ENCODE data around the gene C19orf81. TPM values are rescaled to one million over a fixed set of nuclear protein-coding genes. Genes with fewer than 3 reads are reported as not detected.
A peak's percentile ranks its signal among the peaks of the same experiment; 100 is the strongest.

The C19orf81 gene
- total and polyA plus RNA-seq, 2 of the 4 experiments (the other 2 are of a cell fraction), result 0.31 TPM; not detected in 1

DNA sequence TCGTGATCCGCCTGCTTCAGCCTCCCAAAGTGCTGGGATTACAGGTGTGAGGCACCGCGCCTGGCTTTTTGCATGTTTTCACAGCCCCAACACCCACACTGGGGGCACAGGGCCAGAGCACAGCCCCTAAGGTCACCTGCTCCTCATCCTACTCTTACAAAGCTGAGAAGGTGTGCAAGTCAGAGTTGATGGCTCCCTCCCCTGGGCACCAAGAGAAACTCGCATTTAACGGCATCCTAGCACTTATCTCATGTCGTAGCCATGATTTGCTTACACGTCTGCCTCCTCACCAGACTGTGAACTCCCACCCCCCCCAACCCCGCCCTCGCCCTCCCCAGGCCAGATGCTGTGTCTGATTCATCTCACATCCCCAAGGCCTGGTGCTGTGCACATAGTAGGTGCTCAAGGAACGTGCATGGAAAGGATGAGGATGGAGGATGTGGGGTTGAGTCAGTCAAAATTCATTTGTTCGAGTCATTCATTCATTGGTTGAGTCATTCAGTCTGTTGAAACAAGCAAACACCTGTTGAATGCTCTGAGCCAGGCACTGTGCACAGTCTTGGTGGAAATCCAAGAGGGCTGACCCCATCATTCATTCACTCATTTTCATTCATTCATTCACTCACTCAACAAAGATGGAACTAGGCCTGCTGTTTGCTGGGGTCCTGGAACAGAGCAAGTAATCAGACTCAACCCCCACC, 59.1 kb downstream of the C19orf81 start:
- no CpG with 5 or more reads among the region's 12 CpGs for WGBS, 2 experiments (ENCODE audit: extremely low coverage in 2 of 2, insufficient read length in 1 of 2)
- ChIA-PET POLR2A (ENCODE audit: unreplicated experiment) (no interaction called here), CTCF (no interaction called here)
- Histone ChIP-seq H2BK15ac (ENCODE audit: low read depth, low read length) (no peak overlapping the region), H3K9ac (ENCODE audit: low read depth, low read length) (no peak overlapping the region), H3K4me1 (ENCODE audit: control insufficient read depth, insufficient read depth, low read length) (no peaks in the 10 kb centered on the region), H3K79me1 (ENCODE audit: low read depth in 1 of 2, low read length in 2 of 2) (no peaks in the 10 kb centered on the region), H2BK5ac (ENCODE audit: low read depth, low read length, poor library complexity, severe bottlenecking) (no peak overlapping the region), H3K18ac (ENCODE audit: low read depth, low read length) (no peak overlapping the region), H3K9me1 (ENCODE audit: insufficient read depth, low read length) (no peaks in the 10 kb centered on the region), H2AK5ac (ENCODE audit: low read depth, low read length) (no peak overlapping the region), H3K36me3 (ENCODE audit: control insufficient read depth, insufficient read depth, low read length) (peaks cover 4% of the 10 kb centered on the region), H3K56ac (ENCODE audit: extremely low read depth, insufficient read depth, low read length) (no peak overlapping the region), H2BK20ac (ENCODE audit: low read depth, low read length) (no peak overlapping the region), H3K27me3 (ENCODE audit: control insufficient read depth, insufficient read depth, low read length) (no peaks in the 10 kb centered on the region), H3K4me3 (ENCODE audit: insufficient read depth, low read depth, low read length) (no peak overlapping the region), H3K14ac (replicated peaks; ENCODE audit: low read depth, low read length) (no peak overlapping the region), H3K4ac (ENCODE audit: low read depth, low read length) (no peak overlapping the region), H3K27ac (ENCODE audit: insufficient read depth, low read length) (no peak overlapping the region), H3K4me2 (ENCODE audit: low read depth, low read length) (no peak overlapping the region), H2AFZ (replicated peaks; ENCODE audit: low read length, poor library complexity) (no peak overlapping the region), H4K20me1 (ENCODE audit: insufficient read depth, low read length) (no peaks in the 10 kb centered on the region), H2AK9ac (replicated peaks; ENCODE audit: low read depth, low read length, poor library complexity) (no peak overlapping the region), H4K8ac (ENCODE audit: low read depth in 2 of 2, low read length in 2 of 2) (no peak overlapping the region), H4K5ac (ENCODE audit: low read depth, low read length) (no peak overlapping the region), H2BK120ac (ENCODE audit: low read depth, low read length) (no peak overlapping the region), H4K91ac (ENCODE audit: insufficient read depth, low read depth, low read length) (no peak overlapping the region), H3K9me3 (ENCODE audit: control insufficient read depth, insufficient read depth, low read length) (no peaks in the 10 kb centered on the region), H3K23ac (ENCODE audit: low read depth, low read length) (no peak overlapping the region)
- DNase-seq (peak; percentile 30), ATAC-seq (ENCODE audit: low read depth) (no peak)
- TF ChIP-seq, protein P1, sequence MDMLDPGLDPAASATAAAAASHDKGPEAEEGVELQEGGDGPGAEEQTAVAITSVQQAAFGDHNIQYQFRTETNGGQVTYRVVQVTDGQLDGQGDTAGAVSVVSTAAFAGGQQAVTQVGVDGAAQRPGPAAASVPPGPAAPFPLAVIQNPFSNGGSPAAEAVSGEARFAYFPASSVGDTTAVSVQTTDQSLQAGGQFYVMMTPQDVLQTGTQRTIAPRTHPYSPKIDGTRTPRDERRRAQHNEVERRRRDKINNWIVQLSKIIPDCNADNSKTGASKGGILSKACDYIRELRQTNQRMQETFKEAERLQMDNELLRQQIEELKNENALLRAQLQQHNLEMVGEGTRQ (IDR thresholded peaks at IDR 0.05; ENCODE audit: low read depth, low read length), result no peak
- TF ChIP-seq RAD21 (IDR thresholded peaks at IDR 0.05; ENCODE audit: low read length) (no peak), POLR2A (IDR thresholded peaks at IDR 0.05; ENCODE audit: low read depth, low read length) (no peak), CEBPB (IDR thresholded peaks at IDR 0.05; ENCODE audit: low read depth, low read length) (no peak), CHD1 (IDR thresholded peaks at IDR 0.05; ENCODE audit: low read depth, low read length) (no peak), RCOR1 (IDR thresholded peaks at IDR 0.05; ENCODE audit: insufficient replicate concordance, low read length) (no peak), MXI1 (IDR thresholded peaks at IDR 0.05; ENCODE audit: borderline replicate concordance, low read depth, low read length) (no peak), BHLHE40 (IDR thresholded peaks at IDR 0.05; ENCODE audit: low read depth, low read length) (no peak), MAZ (IDR thresholded peaks at IDR 0.05; ENCODE audit: borderline replicate concordance, low read depth, low read length) (no peak), CTCF (conservative IDR thresholded peaks at IDR 0.05; ENCODE audit: low read depth, low read length) (no peak), SMC3 (IDR thresholded peaks at IDR 0.05; ENCODE audit: low read depth, low read length) (no peak), RFX5 (IDR thresholded peaks at IDR 0.05; ENCODE audit: low read depth, low read length) (no peak)
- no TSS peak for BruUV-seq (replicated peaks)
- intact Hi-C loops (cut with micrococcal nuclease) (no loop called here), in situ Hi-C loops (cut with MboI; ENCODE audit: low sequenced_read_pairs) (loop anchor here (5.0 to 10.0 kb wide), 2 partner anchors 69 to 344 kb away; partner anchors contain the start of gene NAPSA), dilution Hi-C loops (cut with HindIII; ENCODE audit: low sequenced_read_pairs, unreplicated experiment) (no loop called here)
